ENCODE results near the gene SPIB. TPM values are rescaled to one million over a fixed set of nuclear protein-coding genes. Genes with fewer than 3 reads are reported as not detected.

The SPIB gene
- polyA plus RNA-seq, 1 donor (not counting 4 experiments of a cell fraction or from before 2014, with no cell fraction given): not detected

- H3K4me2 ChIP-seq (ENCODE audit: control insufficient read depth, extremely low read depth, insufficient read depth, low read depth, low read length): no peak overlapping the region
- H3K4me1 ChIP-seq (ENCODE audit: control insufficient read depth, extremely low read depth, insufficient read depth, low read length): peaks cover 10% of the 10 kb centered on the region
- H2AFZ ChIP-seq (ENCODE audit: control insufficient read depth, low read length): no peak overlapping the region
- DNase-seq (ENCODE audit: low read depth, low spot score): no peak
- no peaks in the 10 kb centered on the region for H3K9me3 ChIP-seq (ENCODE audit: control insufficient read depth, low read depth, low read length)
- no peaks in the 10 kb centered on the region for H4K20me1 ChIP-seq (ENCODE audit: control insufficient read depth, extremely low read depth, insufficient read depth, low read length)
- no peak overlapping the region for H3K4me3 ChIP-seq (ENCODE audit: control insufficient read depth in 2 of 3, extremely low read depth in 1 of 3, insufficient read depth in 2 of 3, low read depth in 1 of 3, low read length in 3 of 3)
- H3K27ac ChIP-seq (ENCODE audit: control insufficient read depth, insufficient read depth, low read length): no peak overlapping the region
- peaks cover 6% of the 10 kb centered on the region for H3K79me2 ChIP-seq (ENCODE audit: control insufficient read depth, insufficient read depth, low read length)
- H3K9me1 ChIP-seq (ENCODE audit: control insufficient read depth, extremely low read depth, insufficient read depth, low read length): peaks cover 2% of the 10 kb centered on the region
- TF ChIP-seq EZH2 (IDR thresholded peaks at IDR 0.05; ENCODE audit: low read length) (no peak), CTCF (optimal IDR thresholded peaks at IDR 0.05 in 1 of 3, IDR thresholded peaks at IDR 0.05 in 1 of 3, conservative IDR thresholded peaks at IDR 0.05 in 1 of 3; ENCODE audit: extremely low read depth in 1 of 3, insufficient read depth in 2 of 3, low read length in 3 of 3) (no peak)
- dilution Hi-C loops (cut with MboI; ENCODE audit: extremely low pct_ligation_motif_present, low sequenced_read_pairs): no loop called here
- no peaks in the 10 kb centered on the region for H3K27me3 ChIP-seq (ENCODE audit: control insufficient read depth, extremely low read depth, insufficient read depth, low read length)
- no peak overlapping the region for H3K9ac ChIP-seq (ENCODE audit: control insufficient read depth, extremely low read depth, insufficient read depth, low read length)
- H3K36me3 ChIP-seq (ENCODE audit: control insufficient read depth in 2 of 2, extremely low read depth in 1 of 2, insufficient read depth in 2 of 2, low read length in 2 of 2): peaks cover 16 to 29% of the 10 kb centered on the region in 2 experiments
- no peak for FAIRE-seq
These were observed 38.6 kb upstream of the SPIB start for GRCh38 chr19:50380137-50380536.

GRCh38 chr19:50380751-50381151 lies 38.0 kb upstream of the SPIB start:
- no peak overlapping the region for H3K4me2 ChIP-seq (ENCODE audit: control insufficient read depth, extremely low read depth, insufficient read depth, low read depth, low read length)
- no peaks in the 10 kb centered on the region for H3K27me3 ChIP-seq (ENCODE audit: control insufficient read depth, extremely low read depth, insufficient read depth, low read length)
- no peaks in the 10 kb centered on the region for H4K20me1 ChIP-seq (ENCODE audit: control insufficient read depth, extremely low read depth, insufficient read depth, low read length)
- H3K79me2 ChIP-seq (ENCODE audit: control insufficient read depth, insufficient read depth, low read length): peaks cover 13% of the 10 kb centered on the region
- no peak for FAIRE-seq
- H3K9me1 ChIP-seq (ENCODE audit: control insufficient read depth, extremely low read depth, insufficient read depth, low read length): peaks cover 2% of the 10 kb centered on the region
- H3K9ac ChIP-seq (ENCODE audit: control insufficient read depth, extremely low read depth, insufficient read depth, low read length): no peak overlapping the region
- TF ChIP-seq EZH2 (IDR thresholded peaks at IDR 0.05; ENCODE audit: low read length): no peak
- no peak for TF ChIP-seq CTCF (optimal IDR thresholded peaks at IDR 0.05 in 1 of 3, IDR thresholded peaks at IDR 0.05 in 1 of 3, conservative IDR thresholded peaks at IDR 0.05 in 1 of 3; ENCODE audit: extremely low read depth in 1 of 3, insufficient read depth in 2 of 3, low read length in 3 of 3)
- H3K27ac ChIP-seq (ENCODE audit: control insufficient read depth, insufficient read depth, low read length): no peak overlapping the region
- peaks cover 16 to 29% of the 10 kb centered on the region in 2 experiments for H3K36me3 ChIP-seq (ENCODE audit: control insufficient read depth in 2 of 2, extremely low read depth in 1 of 2, insufficient read depth in 2 of 2, low read length in 2 of 2)
- no peak overlapping the region for H2AFZ ChIP-seq (ENCODE audit: control insufficient read depth, low read length)
- no peak overlapping the region for H3K4me3 ChIP-seq (ENCODE audit: control insufficient read depth in 2 of 3, extremely low read depth in 1 of 3, insufficient read depth in 2 of 3, low read depth in 1 of 3, low read length in 3 of 3)
- dilution Hi-C loops (cut with MboI; ENCODE audit: extremely low pct_ligation_motif_present, low sequenced_read_pairs): no loop called here
- H3K9me3 ChIP-seq (ENCODE audit: control insufficient read depth, low read depth, low read length): no peaks in the 10 kb centered on the region
- H3K4me1 ChIP-seq (ENCODE audit: control insufficient read depth, extremely low read depth, insufficient read depth, low read length): peaks cover 16% of the 10 kb centered on the region
- DNase-seq (ENCODE audit: low read depth, low spot score): no peak
